ENCODE results near the gene C5.

Gene C5

GRCh38 chr9:120922404-120923195 is 127.5 kb downstream of the C5 start:
- no peak for DNase-seq

GRCh38 chr9:120921661-120922181 is 128.4 kb downstream of the C5 start:
- no peak for DNase-seq

GRCh38 chr9:120920806-120921178 is 129.3 kb downstream of the C5 start:
- no peak for DNase-seq

GRCh38 chr9:120919843-120920805 is 130.0 kb downstream of the C5 start:
- DNase-seq, result no peak

- DNase-seq, result no peak
Observed at GRCh38 chr9:120918931-120919842, 130.9 kb downstream of the C5 start.

DNA sequence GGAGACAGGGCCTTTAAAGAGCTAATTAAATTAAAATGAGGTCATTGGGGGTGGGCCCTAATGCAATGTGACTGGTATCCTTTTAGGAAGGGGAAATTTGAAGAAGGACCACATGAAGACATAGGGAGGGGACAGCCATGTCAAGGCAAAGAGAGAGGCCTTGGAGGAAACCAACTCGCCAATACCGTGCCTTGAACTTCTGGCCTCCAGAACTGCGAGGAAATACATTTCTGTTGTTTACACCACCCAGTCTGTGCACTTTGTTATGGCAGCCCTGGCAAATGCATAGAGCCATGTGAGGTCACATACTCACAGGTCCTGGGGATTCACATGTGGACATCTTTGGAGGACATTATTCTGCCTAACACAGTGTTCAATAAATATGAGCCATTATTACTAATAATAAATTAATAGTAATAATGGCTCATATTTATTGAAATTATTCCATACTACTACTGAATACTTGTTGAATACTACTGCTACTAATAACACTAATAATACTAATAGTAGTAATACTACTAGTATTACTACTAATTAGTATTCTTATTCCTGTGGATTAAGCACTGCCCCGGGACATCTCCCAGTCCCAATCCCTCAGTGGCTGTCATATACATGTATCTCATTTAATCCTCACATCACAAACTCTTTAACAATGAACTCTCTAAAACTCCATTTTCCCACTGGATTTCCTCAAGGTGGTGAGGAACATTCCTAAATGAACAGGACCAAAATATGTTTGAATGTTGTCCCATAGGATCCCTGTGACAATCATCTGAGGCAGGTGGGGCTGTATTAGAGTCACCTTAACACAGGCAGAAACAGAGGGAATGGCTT is 131.9 kb downstream of the C5 start:
- no peak for DNase-seq

- no peak for DNase-seq
Observed at GRCh38 chr9:120916991-120917880, 132.8 kb downstream of the C5 start.

GRCh38 chr9:120916588-120916987 is 133.5 kb downstream of the C5 start:
- peak; percentile 7 for DNase-seq

- DNase-seq, result no peak
Observed at GRCh38 chr9:120915854-120916470, 134.1 kb downstream of the C5 start.

- no peak for DNase-seq
Observed at GRCh38 chr9:120914953-120915352, 135.1 kb downstream of the C5 start.

GRCh38 chr9:120914396-120914795 is 135.7 kb downstream of the C5 start:
- DNase-seq, result no peak

DNA sequence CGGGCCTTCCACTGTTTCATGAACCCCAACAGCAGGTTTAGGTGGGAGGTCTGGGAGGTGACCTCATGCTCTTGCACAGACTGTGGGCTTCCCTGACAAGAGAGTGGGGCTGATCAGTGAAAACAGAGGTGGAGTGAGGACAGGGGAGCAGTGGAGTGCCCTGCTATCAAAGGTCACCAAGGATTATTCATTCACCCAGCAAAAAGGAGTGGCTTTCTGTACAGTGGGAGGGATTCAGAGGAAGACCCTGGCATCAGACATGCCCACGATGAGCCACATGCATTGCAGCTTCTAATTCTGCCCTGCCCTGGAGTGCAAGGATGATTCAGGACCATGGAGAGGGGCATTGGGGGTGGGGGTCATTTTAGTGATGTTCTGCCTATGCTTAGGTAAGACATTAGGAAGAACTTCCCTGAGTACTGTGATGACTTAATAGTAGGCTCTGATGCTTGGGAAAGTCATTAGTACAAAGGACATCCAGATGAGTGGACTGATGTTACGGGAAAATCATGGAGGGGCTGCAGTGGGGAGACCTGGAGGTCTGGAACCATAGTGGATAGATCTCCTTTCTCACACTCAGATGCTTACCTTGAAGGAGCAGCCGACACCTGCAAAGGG is 136.3 kb downstream of the C5 start:
- no peak for DNase-seq

DNA sequence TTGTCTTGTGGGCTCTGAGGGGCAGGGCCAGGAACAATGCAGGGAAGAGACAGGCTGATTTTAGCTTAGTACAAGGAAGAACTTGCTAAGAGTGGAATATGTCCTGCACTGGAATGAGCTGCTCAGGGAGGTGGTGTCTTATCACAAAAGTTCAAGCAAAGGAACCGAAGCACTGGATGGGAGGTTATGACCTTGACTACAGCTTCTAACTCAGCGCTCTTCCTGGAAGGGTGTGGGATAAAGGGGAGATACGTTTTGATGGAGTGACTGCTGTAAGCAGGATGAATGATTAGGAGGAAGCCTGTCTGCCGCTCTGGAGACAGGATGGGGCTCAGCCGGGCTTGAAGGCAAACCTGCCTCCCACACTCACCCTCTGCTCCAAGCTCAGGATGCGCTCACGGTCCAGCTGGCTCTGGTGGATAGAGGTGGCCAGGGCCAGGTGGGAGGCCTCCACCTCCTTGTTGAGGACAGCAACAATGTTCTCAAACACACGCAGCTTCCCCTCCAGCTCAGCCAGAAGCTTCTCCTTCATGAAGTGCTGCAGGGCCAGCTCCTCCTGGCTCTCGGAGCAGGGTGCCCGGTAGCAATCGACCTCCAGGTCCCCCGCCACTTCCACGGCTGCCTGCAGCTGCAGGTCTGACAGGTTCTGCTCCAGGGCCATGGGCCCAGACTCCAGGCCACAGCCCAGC is 137.0 kb downstream of the C5 start:
- DNase-seq, result no peak

GRCh38 chr9:120911295-120911837 is 138.7 kb downstream of the C5 start:
- DNase-seq, result no peak

DNA sequence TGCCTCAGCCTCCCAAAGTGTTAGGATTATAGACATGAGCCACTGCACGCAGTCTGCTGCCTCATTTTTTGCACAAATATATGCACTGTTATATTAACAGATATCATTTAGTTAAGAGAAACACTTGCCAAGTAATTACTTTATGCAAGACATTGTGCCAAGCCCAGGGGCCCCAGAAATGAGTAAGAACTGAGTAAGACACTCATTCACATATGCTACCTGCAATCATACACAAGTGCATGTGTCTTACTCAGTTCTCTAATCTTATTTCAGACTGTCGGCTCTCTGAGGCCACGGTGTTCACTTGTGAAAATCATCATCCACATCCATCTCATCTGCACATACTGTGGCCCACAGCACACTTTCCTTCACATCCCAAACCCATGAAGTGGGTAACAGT is 139.4 kb downstream of the C5 start:
- DNase-seq, result no peak

DNA sequence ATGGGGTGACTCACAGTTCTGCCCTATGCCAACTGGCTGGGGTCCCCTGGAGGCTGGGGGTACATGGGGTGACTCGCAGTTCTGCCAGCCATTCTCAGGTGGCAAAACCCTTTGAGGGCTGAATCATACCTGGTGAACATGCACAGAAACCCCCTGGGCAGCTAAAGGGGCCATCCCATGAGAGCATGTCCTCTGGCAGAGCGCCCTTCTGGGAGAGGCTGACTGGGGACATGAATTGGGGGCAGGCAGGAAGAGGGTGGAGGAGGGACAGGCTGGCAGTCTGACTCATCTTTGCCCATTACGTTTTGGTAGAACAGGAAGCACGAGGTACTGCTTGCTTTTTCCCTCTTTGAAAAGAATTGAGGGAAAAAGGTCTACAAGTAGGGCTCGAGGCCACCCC is 140.2 kb downstream of the C5 start:
- no peak for DNase-seq

GRCh38 chr9:120905315-120906164 is 144.5 kb downstream of the C5 start:
- DNase-seq, result no peak

GRCh38 chr9:120904978-120905301 is 145.1 kb downstream of the C5 start:
- no peak for DNase-seq

Data from NCI-H446 treated with DMSO at 0.1 percent for 48 hours (cell line).